GM18508 (cell line): Measurements from ENCODE around the gene SERPING1.

Source experiments
- ATAC-seq: cut with Tn5 transposase; IDR thresholded peaks from one replicate; pipeline ENCODE4 v1.9.1; 2021; ENCODE audit warnings: moderate number of reproducible peaks; ENCODE audit not compliant: insufficient read depth, unreplicated experiment

The SERPING1 gene

GRCh38 chr11:57596266-57596885 is 1.1 kb upstream of the SERPING1 start:
- no peak for ATAC-seq

GRCh38 chr11:57597916-57598830 is 688 bp downstream of the SERPING1 start:
- no peak for ATAC-seq

- no peak for ATAC-seq
Observed at GRCh38 chr11:57598831-57599155, 1.3 kb downstream of the SERPING1 start.

- ATAC-seq = no peak
Observed at GRCh38 chr11:57599381-57599780, 1.9 kb downstream of the SERPING1 start.

- ATAC-seq = no peak
Observed at GRCh38 chr11:57601297-57601696, 3.8 kb downstream of the SERPING1 start.

GRCh38 chr11:57604296-57605027 is 7.0 kb downstream of the SERPING1 start:
- ATAC-seq = no peak

- ATAC-seq = no peak
Observed at GRCh38 chr11:57605028-57605420, 7.5 kb downstream of the SERPING1 start.

GRCh38 chr11:57610170-57610569 is 12.7 kb downstream of the SERPING1 start:
- no peak for ATAC-seq

GRCh38 chr11:57614234-57614772 is 16.8 kb downstream of the SERPING1 start:
- ATAC-seq = no peak

GRCh38 chr11:57615308-57615707 is 17.8 kb downstream of the SERPING1 start:
- ATAC-seq = no peak

GRCh38 chr11:57616595-57616994 is 19.1 kb downstream of the SERPING1 start:
- ATAC-seq = no peak

GRCh38 chr11:57618438-57618837 is 21.0 kb downstream of the SERPING1 start:
- no peak for ATAC-seq

- ATAC-seq = no peak
Observed at GRCh38 chr11:57619331-57619730, 21.8 kb downstream of the SERPING1 start.

- ATAC-seq = no peak
Observed at GRCh38 chr11:57620467-57620866, 23.0 kb downstream of the SERPING1 start.

GRCh38 chr11:57622263-57622662 is 24.8 kb downstream of the SERPING1 start:
- ATAC-seq = no peak

- no peak for ATAC-seq
Observed at GRCh38 chr11:57624864-57625263, 27.4 kb downstream of the SERPING1 start.

- no peak for ATAC-seq
Observed at GRCh38 chr11:57626895-57627294, 29.4 kb downstream of the SERPING1 start.

GRCh38 chr11:57630171-57630570 is 32.7 kb downstream of the SERPING1 start:
- no peak for ATAC-seq

- no peak for ATAC-seq
Observed at GRCh38 chr11:57632116-57632515, 34.6 kb downstream of the SERPING1 start.

- ATAC-seq = no peak
Observed at GRCh38 chr11:57633394-57634070, 36.0 kb downstream of the SERPING1 start.
